Keratinocyte (primary cell): ENCODE results near the gene PABPN1.

Experiments used
- EZH2 ChIP-seq: IDR thresholded peaks from one replicate; pipeline ENCODE4 v1.6.1; 2012; ENCODE audit warnings: inconsistent platforms, mild to moderate bottlenecking, low read length, moderate library complexity
- TF ChIP-seq, protein P1 (sequence below), 3 experiments: IDR thresholded peaks in 1 of 3; conservative IDR thresholded peaks in 1 of 3; optimal IDR thresholded peaks in 1 of 3; 2 replicates in 2 of 3; 3 replicates in 1 of 3; pipeline versions ENCODE3 to v1.5.1; 2011; ENCODE audit warnings: low read length in 3 of 3, mild to moderate bottlenecking in 3 of 3, moderate library complexity in 2 of 3, control low read depth in 1 of 3, inconsistent platforms in 1 of 3; ENCODE audit not compliant: insufficient read depth in 2 of 3; ENCODE audit errors: extremely low read depth in 1 of 3

DNA sequence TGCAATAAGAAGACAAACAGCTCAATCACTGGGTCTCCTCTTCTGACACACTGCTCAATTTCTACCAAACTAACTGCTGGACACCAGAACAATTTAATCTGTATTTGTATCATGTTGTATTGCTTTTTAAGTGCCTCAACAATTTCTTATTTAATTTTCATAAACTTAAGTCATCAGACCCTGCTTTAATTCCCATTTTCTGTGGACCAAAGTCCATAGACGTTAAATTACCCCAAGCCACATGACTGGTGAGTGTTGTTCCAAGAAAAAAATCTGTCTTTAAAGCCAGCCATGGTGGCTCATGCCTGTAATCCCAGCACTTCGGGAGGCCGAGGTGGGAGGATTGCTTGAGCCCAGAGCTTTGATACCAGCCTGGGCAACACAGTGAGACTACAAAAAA, 44.1 kb upstream of the PABPN1 start:
- TF ChIP-seq, protein P1, sequence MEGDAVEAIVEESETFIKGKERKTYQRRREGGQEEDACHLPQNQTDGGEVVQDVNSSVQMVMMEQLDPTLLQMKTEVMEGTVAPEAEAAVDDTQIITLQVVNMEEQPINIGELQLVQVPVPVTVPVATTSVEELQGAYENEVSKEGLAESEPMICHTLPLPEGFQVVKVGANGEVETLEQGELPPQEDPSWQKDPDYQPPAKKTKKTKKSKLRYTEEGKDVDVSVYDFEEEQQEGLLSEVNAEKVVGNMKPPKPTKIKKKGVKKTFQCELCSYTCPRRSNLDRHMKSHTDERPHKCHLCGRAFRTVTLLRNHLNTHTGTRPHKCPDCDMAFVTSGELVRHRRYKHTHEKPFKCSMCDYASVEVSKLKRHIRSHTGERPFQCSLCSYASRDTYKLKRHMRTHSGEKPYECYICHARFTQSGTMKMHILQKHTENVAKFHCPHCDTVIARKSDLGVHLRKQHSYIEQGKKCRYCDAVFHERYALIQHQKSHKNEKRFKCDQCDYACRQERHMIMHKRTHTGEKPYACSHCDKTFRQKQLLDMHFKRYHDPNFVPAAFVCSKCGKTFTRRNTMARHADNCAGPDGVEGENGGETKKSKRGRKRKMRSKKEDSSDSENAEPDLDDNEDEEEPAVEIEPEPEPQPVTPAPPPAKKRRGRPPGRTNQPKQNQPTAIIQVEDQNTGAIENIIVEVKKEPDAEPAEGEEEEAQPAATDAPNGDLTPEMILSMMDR (optimal IDR thresholded peaks at IDR 0.05 in 1 of 3, IDR thresholded peaks at IDR 0.05 in 1 of 3, conservative IDR thresholded peaks at IDR 0.05 in 1 of 3; ENCODE audit: extremely low read depth in 1 of 3, insufficient read depth in 2 of 3, low read length in 3 of 3), result no peak
- no peak for TF ChIP-seq EZH2
